GM10248 (cell line): Measurements from ENCODE around the gene THRA.

Experiments used
- CTCF ChIA-PET: fragments of 300-600 bp; sonication (Branson Sonifier 250); formaldehyde crosslinking; extraction: SDS; loops from one replicate; lab custom pipeline; 2021; ENCODE audit warnings: antibody characterized with exemption; lab: Yijun Ruan, JAX
- POLR2A ChIA-PET: fragments of 350-650 bp; sonication (Branson Sonifier 250); formaldehyde crosslinking; extraction: SDS; loops from one replicate; lab custom pipeline; 2020; ENCODE audit warnings: antibody characterized with exemption; lab: Yijun Ruan, JAX
- DNase-seq: peaks from one replicate; pipeline ENCODE4 v3.0.0; 2012; ENCODE audit errors: extremely low spot score
- CTCF ChIP-seq: IDR thresholded peaks from 2 replicates; pipeline ENCODE4 v1.5.1; 2012; ENCODE audit warnings: mild to moderate bottlenecking, low read depth; ENCODE audit errors: extremely low read depth, missing control alignments, control extremely low read depth

Gene THRA

GRCh38 chr17:40075942-40076498 lies 13.3 kb downstream of the THRA start:
- no peak for TF ChIP-seq CTCF

GRCh38 chr17:40076591-40076990 lies 13.8 kb downstream of the THRA start:
- ChIA-PET CTCF (interaction anchor here (0.9 to 9.4 kb wide), 22 partner anchors 9 to 96 kb away, joined by 3 to 215 read pairs (median 10); partner anchors contain the start of genes CSF3, MED24, NR1D1 and PSMD3), POLR2A (no interaction called here)
- DNase-seq, result no peak
- no peak for TF ChIP-seq CTCF

More at GRCh38 chr17:40075942-40076498, 13.3 kb downstream of the THRA start:
- ChIA-PET POLR2A (no interaction called here), CTCF (interaction anchor here (0.6 to 9.4 kb wide), 35 partner anchors 10 to 510 kb away, joined by 3 to 215 read pairs (median 5); partner anchors contain the start of genes CSF3, MED24, NR1D1 and PSMD3)
- DNase-seq, result no peak

GRCh38 chr17:40079545-40079944 lies 16.8 kb downstream of the THRA start:
- ChIA-PET CTCF (interaction anchor here (1.0 to 9.4 kb wide), 3 partner anchors 10 to 66 kb away, joined by 3 to 215 read pairs (median 7); partner anchors contain the start of gene THRA), POLR2A (no interaction called here)
- no peak for TF ChIP-seq CTCF
- DNase-seq, result no peak

GRCh38 chr17:40084477-40084876 lies 21.7 kb downstream of the THRA start:
- POLR2A ChIA-PET, result no interaction called here

GRCh38 chr17:40086150-40087044 lies 23.6 kb downstream of the THRA start:
- CTCF ChIA-PET, result interaction anchor here (0.6 to 2.8 kb wide), 39 partner anchors 8 to 1179 kb away, joined by 3 to 55 read pairs (median 4); partner anchors contain the start of genes CSF3, MED24, NR1D1 and THRA
- DNase-seq, result peak; percentile 79
- TF ChIP-seq CTCF, result peak; percentile 86
- POLR2A ChIA-PET, result no interaction called here

More at GRCh38 chr17:40084477-40084876, 21.7 kb downstream of the THRA start:
- DNase-seq, result no peak
- no peak for TF ChIP-seq CTCF
- CTCF ChIA-PET, result interaction anchor here (1.0 to 2.8 kb wide), 9 partner anchors 9 to 84 kb away, joined by 3 to 55 read pairs (median 3); partner anchors contain the start of gene CSF3
